Psoas muscle (tissue), 8 donors: Measurements from ENCODE around the gene SLC39A10. TPM values are rescaled to one million over a fixed set of nuclear protein-coding genes. Genes with fewer than 3 reads are reported as not detected.

Source experiments
- ATAC-seq, 4 donors: fragments of 200-7000 bp; cut with Tn5 transposase; one replicate each; pipeline ENCODE4 v1.9.1; 2020; ENCODE audit warnings: moderate library complexity in 3 of 4, mild to moderate bottlenecking in 2 of 4
- DNase-seq, 2 donors: peaks; one replicate each; pipeline ENCODE4 v3.0.0-alpha.2; 2020
- H3K27ac ChIP-seq: fragments of 200-600 bp; one replicate; pipeline ENCODE4 v1.8.0; 2022
- H3K27me3 ChIP-seq, 3 donors: fragments of 200-600 bp in 1 of 3; one replicate each; pipeline versions ENCODE4 v1.6.1 to v1.8.0; 2013 to 2022; ENCODE audit warnings: low read length in 2 of 3, mild to moderate bottlenecking in 2 of 3, moderate library complexity in 1 of 3; ENCODE audit not compliant: insufficient read depth in 3 of 3
- H3K36me3 ChIP-seq, 2 donors: fragments of 200-600 bp in 1 of 2; one replicate each; pipeline versions ENCODE4 v1.6.1 to v1.8.0; 2013 to 2022; ENCODE audit warnings: low read depth in 1 of 2, mild to moderate bottlenecking in 1 of 2, moderate library complexity in 1 of 2; ENCODE audit not compliant: insufficient read depth in 1 of 2
- H3K4me1 ChIP-seq: fragments of 200-600 bp; one replicate; pipeline ENCODE4 v1.8.0; 2022
- H3K4me3 ChIP-seq: fragments of 200-600 bp; one replicate; pipeline ENCODE4 v1.8.0; 2022; ENCODE audit warnings: mild to moderate bottlenecking
- H3K9me3 ChIP-seq: fragments of 200-600 bp; one replicate; pipeline ENCODE4 v1.8.0; 2022
- CTCF ChIP-seq: fragments of 200-600 bp; IDR thresholded peaks from one replicate; pipeline ENCODE4 v1.8.0; 2022; ENCODE audit warnings: antibody characterized with exemption
- WGBS, 3 donors: extraction: QIAGEN DNeasy Blood & Tissue Kit; methylation state at CpG; one replicate each; pipeline versions ENCODE4 v1.1.6 to v1.1.7; 2013; 5-methylcytosine and 5-hydroxymethylcytosine counted together
- intact Hi-C, 2 donors: fragments of 100-400 bp; cut with DNase I; formaldehyde crosslinking; loops; one replicate each; pipeline versions ENCODE4 v1.11.0 to v1.14.2; 2022
- polyA plus RNA-seq, 3 donors: library from polyadenylated mRNA; stranded (reverse); fragments of 200-250 nt; gene quantifications; one replicate each; pipeline ENCODE4 v1.2.3, GENCODE V29; 2013
- total RNA-seq, 4 donors: library from RNA; stranded (reverse); fragmentation: NEBNext Ultra II Directional in 2 of 4; extraction: Animal tissue kit (Norgen Biotek cat#: 25700) in 2 of 4; gene quantifications; one replicate each; pipeline versions ENCODE4 v1.2.1 to v1.2.4, GENCODE V29; 2021 to 2023
- donor health status: healthy with polysubstance abuse.
- donor health status: DM: no; HTN: no; CAD: no; lungs with moderate emphysema.
- donor health status: Bipolar disorder and iron deficiency.
- donor health status: healthy.
- donor health status: DM: yes; HTN: yes; CAD: no.
- donor health status: DM: no; HTN: no; CAD: no.
- donor health status: DM: no; HTN: no; CAD: no.
- donor health status: DM: yes; HTN: yes; CAD: no.

The SLC39A10 gene
- total and polyA plus RNA-seq, 7 donors: 0.98 to 7.7 (median 3.8) TPM

GRCh38 chr2:195734395-195734794, 77.4 kb downstream of the SLC39A10 start:
- Histone ChIP-seq H3K27ac (no peak overlapping the region), H3K9me3 (no peaks in the 10 kb centered on the region), H3K4me3 (no peak overlapping the region), H3K27me3 (no peaks in the 10 kb centered on the region), H3K36me3 (peaks cover 0 to 18% of the 10 kb centered on the region in 2 donors), H3K4me1 (no peaks in the 10 kb centered on the region)
- WGBS, 3 donors: 93 to 94% (median 94%) methylated on average over 6 of the region's 6 CpGs
- ATAC-seq (no peak), DNase-seq (no peak)
- TF ChIP-seq CTCF: no peak
- intact Hi-C loops: no loop called here

DNA sequence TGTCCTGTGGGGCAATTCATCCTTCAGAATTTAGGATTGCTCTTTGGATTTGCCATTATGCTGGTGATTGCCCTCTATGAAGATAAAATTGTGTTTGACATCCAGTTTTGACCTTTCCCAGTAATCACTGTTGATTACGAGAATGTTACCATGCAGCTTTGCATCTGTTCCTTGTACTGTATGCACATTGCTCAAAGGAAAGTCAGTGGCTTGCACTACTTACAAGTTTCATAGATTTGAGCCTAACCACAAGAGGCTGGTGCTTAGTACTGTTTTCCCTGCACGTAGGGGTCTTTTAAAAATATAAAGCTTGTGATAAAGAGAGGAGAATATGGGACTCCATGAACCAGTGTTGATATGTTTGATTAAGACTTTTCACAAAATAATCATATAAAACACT, 77.9 kb downstream of the SLC39A10 start:
- WGBS, 3 donors: 94 to 98% (median 97%) methylated on average over 2 of the region's 2 CpGs
- no peaks in the 10 kb centered on the region for H3K4me1 ChIP-seq
- H3K9me3 ChIP-seq: no peaks in the 10 kb centered on the region
- H3K36me3 ChIP-seq: peaks cover 0 to 14% of the 10 kb centered on the region in 2 donors
- H3K27ac ChIP-seq: no peak overlapping the region
- no peak for TF ChIP-seq CTCF
- no peak for ATAC-seq
- DNase-seq: no peak
- intact Hi-C loops: no loop called here
- no peaks in the 10 kb centered on the region for H3K27me3 ChIP-seq
- no peak overlapping the region for H3K4me3 ChIP-seq

DNA sequence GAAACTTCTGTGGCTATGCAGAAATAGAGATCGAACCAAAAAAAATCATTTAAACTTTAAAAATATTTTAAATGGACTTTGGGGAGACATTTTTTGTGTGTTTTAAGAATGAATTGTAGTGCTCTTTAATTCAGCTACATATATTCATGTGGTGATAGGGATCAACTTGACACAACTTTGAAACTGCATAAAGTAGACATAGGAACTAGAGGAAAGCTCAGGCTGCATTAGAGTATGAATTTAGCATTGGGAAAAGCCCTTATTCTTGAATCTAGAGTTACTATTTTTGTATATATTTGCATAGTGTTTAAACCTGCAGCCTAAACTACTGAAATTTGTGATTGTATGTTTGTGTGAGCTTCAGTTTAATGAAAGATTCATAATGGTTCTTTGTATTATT, 78.3 kb downstream of the SLC39A10 start:
- WGBS, 3 donors: 95 to 98% (median 97%) methylated on average over 1 of the region's 1 CpG
- intact Hi-C loops: no loop called here
- no peak for ATAC-seq

DNA sequence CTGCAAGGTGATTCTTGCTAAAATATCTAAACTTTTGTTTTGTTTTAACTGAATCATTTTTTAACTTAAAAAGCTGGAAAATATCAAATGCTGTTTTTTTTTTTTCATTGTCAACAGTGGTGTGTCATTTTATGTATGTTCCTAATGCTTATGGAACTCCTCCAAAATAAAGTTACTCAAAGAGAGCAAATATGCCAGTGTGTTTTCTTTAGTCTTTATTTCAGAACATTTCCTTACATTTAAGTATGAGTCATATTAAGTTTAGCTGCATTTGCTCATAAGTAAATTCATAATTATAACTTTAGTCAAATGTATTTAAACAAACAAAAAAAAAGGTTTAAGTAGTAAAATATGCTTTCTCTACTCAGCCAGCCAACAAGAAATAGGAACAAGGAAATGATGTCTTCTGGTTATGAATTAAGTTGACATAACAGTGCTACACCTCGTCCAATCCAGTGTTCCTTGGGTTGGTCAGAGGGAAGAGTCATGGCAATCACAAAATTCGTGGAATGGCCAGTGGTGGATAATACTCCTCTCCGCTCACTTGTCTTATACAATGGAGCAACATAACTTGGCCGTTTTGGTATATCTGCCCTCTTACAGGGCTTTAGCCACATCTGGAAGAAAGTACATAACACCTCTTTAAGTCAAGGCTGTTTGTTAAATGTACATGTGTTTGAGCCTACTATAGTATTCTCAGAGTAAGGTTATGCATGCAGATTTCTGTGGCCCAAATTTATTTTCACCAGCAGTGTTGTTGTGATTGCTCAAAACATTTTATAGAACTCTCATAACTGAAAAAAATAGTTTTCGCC, 80.7 kb downstream of the SLC39A10 start:
- DNase-seq: no peak
- Histone ChIP-seq H3K9me3 (no peaks in the 10 kb centered on the region), H3K27ac (no peak overlapping the region), H3K27me3 (no peaks in the 10 kb centered on the region), H3K4me1 (no peaks in the 10 kb centered on the region), H3K36me3 (no peaks in the 10 kb centered on the region), H3K4me3 (no peak overlapping the region)
- no peak for ATAC-seq
- TF ChIP-seq CTCF: no peak
- 90 to 94% (median 93%) methylated on average over 5 of the region's 5 CpGs for WGBS, 3 donors
- intact Hi-C loops: no loop called here

More for the DNA sequence above, 78.3 kb downstream of the SLC39A10 start:
- TF ChIP-seq CTCF: no peak
- H3K27me3 ChIP-seq: no peaks in the 10 kb centered on the region
- H3K9me3 ChIP-seq: no peaks in the 10 kb centered on the region
- H3K27ac ChIP-seq: no peak overlapping the region
- no peaks in the 10 kb centered on the region for H3K4me1 ChIP-seq
- peaks cover 0 to 10% of the 10 kb centered on the region in 2 donors for H3K36me3 ChIP-seq
- H3K4me3 ChIP-seq: no peak overlapping the region
- no peak for DNase-seq

GRCh38 chr2:195741191-195741590, 84.2 kb downstream of the SLC39A10 start:
- H3K9me3 ChIP-seq: no peaks in the 10 kb centered on the region
- intact Hi-C loops: no loop called here
- no peaks in the 10 kb centered on the region for H3K36me3 ChIP-seq
- H3K27ac ChIP-seq: no peak overlapping the region
- no peaks in the 10 kb centered on the region for H3K27me3 ChIP-seq
- ATAC-seq (no peak), DNase-seq (no peak)
- H3K4me3 ChIP-seq: no peak overlapping the region
- 92 to 97% (median 96%) methylated on average over 1 of the region's 1 CpG for WGBS, 3 donors
- no peak for TF ChIP-seq CTCF
- H3K4me1 ChIP-seq: no peaks in the 10 kb centered on the region
